NCI-H2227 (cell line): Measurements from ENCODE around the gene GALNT18.

Experiments used
- DNase-seq: peaks from one replicate; lab custom pipeline; 2025; ENCODE audit not compliant: unreplicated experiment; lab: John Stamatoyannopoulos, UW

GALNT18 gene

GRCh38 chr11:11441516-11441915, 180.3 kb downstream of the GALNT18 start:
- no peak for DNase-seq

GRCh38 chr11:11441091-11441490, 180.7 kb downstream of the GALNT18 start:
- DNase-seq: no peak

DNA sequence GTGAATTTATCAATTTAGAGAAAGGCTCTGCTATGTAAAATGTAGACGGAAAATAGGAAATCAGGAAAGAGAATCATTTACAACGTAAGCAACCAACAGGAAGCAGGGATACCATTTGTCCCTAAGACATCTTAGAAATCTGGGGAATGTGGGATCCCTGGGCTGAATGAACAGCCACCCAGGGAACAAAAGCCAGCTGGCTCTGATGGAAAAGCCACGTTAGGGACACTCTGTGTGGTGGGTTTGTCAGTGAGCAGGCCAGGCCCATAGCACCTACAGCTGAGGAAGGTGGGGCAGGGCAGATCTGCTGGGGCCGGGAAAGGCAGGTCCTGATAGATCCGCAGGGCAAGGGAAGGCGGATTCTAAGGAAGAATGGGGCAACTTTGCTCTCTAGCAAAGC, 181.7 kb downstream of the GALNT18 start:
- DNase-seq: no peak

- no peak for DNase-seq
Observed at GRCh38 chr11:11439591-11439990, 182.2 kb downstream of the GALNT18 start.

GRCh38 chr11:11436715-11437313, 185.0 kb downstream of the GALNT18 start:
- DNase-seq: no peak

GRCh38 chr11:11435635-11436034, 186.2 kb downstream of the GALNT18 start:
- DNase-seq: no peak

GRCh38 chr11:11433960-11434359, 187.8 kb downstream of the GALNT18 start:
- DNase-seq: no peak

DNA sequence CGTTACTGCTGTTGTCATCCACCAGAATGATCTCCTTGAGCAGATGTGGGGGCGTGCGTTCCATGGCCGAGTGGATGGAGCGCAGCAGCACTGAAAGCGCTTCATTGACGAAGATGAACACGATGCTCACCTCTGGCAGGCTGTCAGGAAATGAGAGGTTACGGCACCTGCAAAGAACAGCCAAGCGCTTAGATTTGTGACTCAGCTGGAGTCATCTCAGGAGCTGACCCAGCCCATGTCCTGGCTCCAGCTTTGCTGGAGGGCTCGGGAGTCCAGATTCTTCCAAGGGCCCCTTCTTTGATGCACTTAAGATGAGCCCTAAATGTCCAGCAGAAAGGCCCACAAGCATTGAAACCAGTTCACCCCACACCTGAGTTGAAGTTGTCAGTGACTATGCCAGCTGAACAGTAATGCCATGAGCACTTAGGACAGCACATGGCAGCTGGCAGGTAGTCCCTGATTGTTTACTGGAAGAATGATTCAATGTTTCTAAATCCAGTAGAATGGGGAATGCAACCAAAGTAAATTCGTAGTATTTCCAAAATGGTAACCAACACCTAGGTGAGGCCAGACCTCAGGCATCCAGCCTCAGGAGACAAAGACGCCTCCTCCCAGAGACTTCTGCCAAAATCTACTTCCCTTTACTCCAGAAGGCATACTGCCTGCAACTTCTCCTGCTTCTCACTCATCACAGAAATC, 189.0 kb downstream of the GALNT18 start:
- DNase-seq: no peak

GRCh38 chr11:11430431-11430830, 191.4 kb downstream of the GALNT18 start:
- DNase-seq: no peak

DNA sequence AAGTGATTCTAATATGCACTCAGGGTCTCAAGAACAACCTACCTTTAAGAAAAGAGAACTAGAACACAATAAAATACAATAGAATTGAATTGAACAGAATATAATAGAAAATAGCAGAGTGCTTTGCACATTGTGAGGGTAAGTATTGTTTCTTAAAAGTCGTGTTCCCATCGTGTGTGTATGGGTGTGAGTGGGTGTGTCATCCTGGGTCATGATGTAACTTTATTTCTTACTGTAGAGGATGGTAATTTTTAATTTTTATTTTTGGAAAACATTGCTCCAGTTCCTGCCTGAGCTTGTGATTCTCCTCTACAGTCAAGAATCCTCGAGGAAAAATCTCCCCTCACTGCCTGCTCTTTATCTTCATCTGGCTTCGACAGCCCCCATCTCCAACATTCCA, 193.1 kb downstream of the GALNT18 start:
- DNase-seq: no peak

DNA sequence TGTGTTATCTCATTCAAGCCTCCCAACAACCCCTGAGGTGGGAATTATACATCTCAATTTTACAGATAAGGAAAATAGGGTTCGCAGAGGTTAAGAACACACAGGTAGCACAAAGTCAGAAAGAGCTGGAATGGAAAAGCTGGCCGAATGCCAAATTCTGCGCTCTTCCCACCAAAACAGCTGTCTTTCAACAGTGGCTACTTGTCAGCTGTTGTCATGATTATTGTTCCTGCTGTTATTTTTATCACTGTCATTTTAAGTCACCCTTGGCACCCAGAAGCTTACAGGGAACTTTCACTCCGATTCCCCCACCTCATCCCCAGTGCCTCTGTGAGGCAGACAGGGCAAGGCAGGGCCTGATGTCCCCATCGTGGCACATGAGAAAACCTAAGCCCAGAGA, 194.3 kb downstream of the GALNT18 start:
- peak; percentile 84 for DNase-seq

DNA sequence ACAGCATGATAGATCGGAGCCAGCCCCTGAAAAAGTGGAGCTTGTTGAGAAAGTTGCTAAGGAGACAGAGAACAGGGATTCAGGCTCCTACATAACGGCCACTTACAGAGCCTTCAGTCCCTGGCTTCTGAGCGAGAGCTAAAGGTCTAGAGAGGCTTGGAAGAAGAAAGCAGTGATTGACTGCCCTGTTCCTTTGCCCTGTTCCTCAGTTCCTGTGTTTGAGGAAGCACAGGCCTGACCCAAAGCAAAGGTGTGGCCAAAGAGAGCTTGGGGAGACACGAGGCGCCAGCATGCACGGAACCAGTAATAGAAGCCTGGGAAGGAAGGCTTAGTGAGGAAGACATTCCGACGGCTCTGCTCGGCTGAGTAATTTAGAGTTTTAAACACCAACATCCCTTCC, 194.7 kb downstream of the GALNT18 start:
- peak; percentile 71 for DNase-seq

GRCh38 chr11:11426226-11426952, 195.4 kb downstream of the GALNT18 start:
- no peak for DNase-seq

- no peak for DNase-seq
Observed at GRCh38 chr11:11425806-11426205, 196.0 kb downstream of the GALNT18 start.

DNA sequence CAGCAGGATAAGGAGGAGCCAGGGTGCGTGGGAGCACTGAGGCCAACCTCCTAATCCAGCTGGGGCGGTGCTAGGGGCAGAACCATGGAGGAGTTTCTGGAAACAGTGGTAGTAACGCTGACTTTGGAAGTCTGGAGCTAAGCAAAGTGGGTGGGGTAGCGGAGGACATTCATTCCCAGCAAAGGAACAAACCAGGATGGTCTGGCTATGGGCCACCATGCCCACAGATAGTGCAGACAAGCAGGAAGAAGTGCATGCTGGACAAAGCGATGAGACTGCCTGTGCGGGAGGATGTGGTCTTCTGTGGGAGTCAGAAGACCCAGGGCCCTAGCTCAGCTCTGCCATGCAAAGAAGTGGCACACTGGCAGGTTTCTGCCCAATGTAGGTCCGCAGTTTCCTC, 197.1 kb downstream of the GALNT18 start:
- no peak for DNase-seq

- no peak for DNase-seq
Observed at GRCh38 chr11:11422411-11423128, 199.2 kb downstream of the GALNT18 start.

DNA sequence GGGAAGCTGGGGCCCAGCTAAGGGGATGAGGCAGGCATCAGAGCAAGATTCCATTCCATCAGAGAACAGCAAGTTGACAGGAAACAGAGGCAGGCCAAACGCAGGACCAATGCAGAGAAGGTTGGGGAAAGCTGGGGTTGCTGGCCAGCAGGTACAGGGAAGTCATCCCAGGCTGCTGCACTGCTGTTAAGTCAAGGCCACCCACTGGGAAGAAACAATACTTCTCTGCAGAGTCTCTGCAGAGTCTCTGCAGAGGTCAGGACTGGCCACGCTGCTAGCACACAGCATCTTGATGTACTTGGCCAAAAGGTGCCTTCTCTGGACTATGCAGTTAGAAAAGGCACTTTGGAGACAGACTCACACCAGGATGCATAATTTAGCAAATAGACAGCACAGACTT, 200.3 kb downstream of the GALNT18 start:
- no peak for DNase-seq

GRCh38 chr11:11420899-11421285, 200.9 kb downstream of the GALNT18 start:
- no peak for DNase-seq

- peak; percentile 31 for DNase-seq
Observed at GRCh38 chr11:11420191-11420898, 201.5 kb downstream of the GALNT18 start.

DNA sequence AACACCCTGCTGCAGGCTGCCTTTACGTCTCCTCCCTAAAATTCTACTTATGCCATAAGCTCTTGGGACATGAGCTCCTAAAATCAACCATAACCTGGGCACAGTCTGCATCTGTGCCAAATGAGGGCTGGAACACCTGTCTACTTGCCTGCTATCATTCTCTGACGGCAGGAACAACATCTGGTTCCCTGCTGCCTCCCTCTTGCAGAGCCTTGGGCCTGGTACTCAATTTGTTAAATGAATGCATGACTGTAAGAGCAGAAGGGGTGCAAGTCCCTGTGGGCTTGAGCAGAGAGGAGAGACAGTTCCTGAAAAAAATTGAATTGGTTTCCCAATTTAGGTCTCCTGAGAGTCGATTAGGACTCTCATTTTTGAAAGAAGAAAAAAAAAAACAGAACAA, 202.1 kb downstream of the GALNT18 start:
- no peak for DNase-seq

DNA sequence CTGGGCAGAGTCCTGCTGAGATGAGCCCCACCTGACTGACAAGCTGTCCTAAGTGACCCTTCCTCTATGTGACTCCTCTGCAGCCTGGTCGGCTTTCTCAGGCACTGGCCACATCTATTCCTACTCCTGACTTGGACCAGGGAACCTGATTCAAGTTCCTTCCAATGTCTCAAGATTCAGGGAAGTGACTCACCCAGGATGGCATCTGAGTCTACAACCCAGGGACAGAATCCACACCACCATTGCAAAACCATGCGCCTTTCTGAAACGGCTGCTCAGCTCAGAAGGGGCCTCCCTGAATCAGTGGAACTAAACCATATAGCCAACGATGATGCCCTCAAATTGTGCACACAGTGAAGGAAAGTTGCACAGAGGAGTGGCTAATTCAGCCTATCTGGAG, 204.9 kb downstream of the GALNT18 start:
- no peak for DNase-seq
